Heart right ventricle (tissue), 16 donors: ENCODE data around the gene CDH11. TPM values are rescaled to one million over a fixed set of nuclear protein-coding genes. Genes with fewer than 3 reads are reported as not detected.

Experiments used
- ATAC-seq, 8 donors: fragments of 200-7000 bp; cut with Tn5 transposase; one replicate each; pipeline ENCODE4 v1.9.1; 2020; ENCODE audit warnings: mild to moderate bottlenecking in 8 of 8, moderate library complexity in 8 of 8, moderate number of reproducible peaks in 1 of 8
- DNase-seq, 2 donors: peaks; one replicate each; pipeline ENCODE4 v3.0.0-alpha.2; 2020
- H3K27ac ChIP-seq, 10 donors: fragments of 200-600 bp; sonication (generic) in 2 of 10; one replicate each; pipeline versions ENCODE4 v1.5.0 to v1.8.0; 2020 to 2022; ENCODE audit warnings: mild to moderate bottlenecking in 3 of 10
- H3K27me3 ChIP-seq, 7 donors: fragments of 200-600 bp; one replicate each; pipeline ENCODE4 v1.8.0; 2021 to 2022; ENCODE audit warnings: mild to moderate bottlenecking in 2 of 7
- H3K36me3 ChIP-seq, 9 donors: fragments of 200-600 bp; sonication (generic) in 1 of 9; one replicate each; pipeline versions ENCODE4 v1.5.0 to v1.8.0; 2020 to 2022; ENCODE audit warnings: mild to moderate bottlenecking in 2 of 9
- H3K4me1 ChIP-seq, 9 donors: fragments of 200-600 bp; sonication (generic) in 1 of 9; one replicate each; pipeline versions ENCODE4 v1.5.0 to v1.8.0; 2020 to 2022; ENCODE audit warnings: mild to moderate bottlenecking in 4 of 9
- H3K4me3 ChIP-seq, 10 donors: fragments of 200-600 bp; sonication (generic) in 2 of 10; one replicate each; pipeline versions ENCODE4 v1.5.0 to v1.8.0; 2020 to 2022; ENCODE audit warnings: mild to moderate bottlenecking in 7 of 10, moderate library complexity in 2 of 10
- H3K9me3 ChIP-seq, 11 donors: fragments of 200-600 bp in 10 of 11; sonication (generic) in 2 of 11; one replicate each; pipeline versions ENCODE4 v1.5.0 to v1.8.0; 2013 to 2022; ENCODE audit warnings: mild to moderate bottlenecking in 2 of 11, control low read depth in 1 of 11, moderate library complexity in 1 of 11
- CTCF ChIP-seq, 9 donors: fragments of 200-600 bp; sonication (generic) in 2 of 9; IDR thresholded peaks; one replicate each; pipeline versions ENCODE4 v1.5.0 to v1.8.0; 2021 to 2022; ENCODE audit warnings: antibody characterized with exemption in 9 of 9, mild to moderate bottlenecking in 5 of 9, moderate library complexity in 1 of 9
- WGBS, 2 donors: extraction: QIAGEN DNeasy Blood & Tissue Kit; methylation state at CpG; one replicate each; pipeline ENCODE4 v1.1.7; 2013; ENCODE audit warnings: inconsistent platforms in 1 of 2; 5-methylcytosine and 5-hydroxymethylcytosine counted together
- intact Hi-C, 10 donors: fragments of 100-400 bp; cut with DNase I; formaldehyde crosslinking; loops; one replicate each; pipeline versions ENCODE4 v1.11.1 to v1.14.2; 2022
- polyA plus RNA-seq, 2 donors: library from polyadenylated mRNA; stranded (reverse); fragments of 200-250 nt; gene quantifications; one replicate each; pipeline ENCODE4 v1.2.3, GENCODE V29; 2013
- total RNA-seq, 10 donors: library from RNA; stranded (reverse); fragmentation: NEBNext Ultra II Directional in 3 of 10; extraction: Animal tissue kit (Norgen Biotek cat#: 25700) in 3 of 10; gene quantifications; one replicate each; pipeline versions ENCODE4 v1.2.1 to v1.2.4, GENCODE V29; 2021 to 2023
- donor health status: Arrhythmogenic right ventricular cardiomyopathy.
- donor health status: ischemic (EF 13 %, LVEDD 7.1; RV severe dilation, severe dysfunction).
- donor health status: healthy with polysubstance abuse.
- donor health status: DM: no; HTN: yes; CAD: no.
- donor health status: DM: no; HTN: no; CAD: no.
- donor health status: ischemic (EF 25% LVEDD 6.9; RV normal size, moderate dysfunction).
- donor health status: ischemic (EF 25% LVEDD 5.7; RV mildly dilated, moderate dysfunction).
- donor health status: healthy.
- donor health status: DM: yes; HTN: yes; CAD: no.
- donor health status: Ischemic cardiomyopathy.
- donor health status: ischemic (EF 35%, LVEDD 5.7; RV mildly dilated, moderate dysfunction).
- donor health status: nonischemic (EF 11% LVEDD 7.7; RV severe dilation, severe dysfunction).
- donor health status: DM: yes; HTN: yes; CAD: no.
- donor health status: PGD.
- donor health status: ischemic (EF 29% LVEDD 5.4; RV normal size, mild dysfunction).
- donor health status: nonischemic (EF 23%, LVEDD 6.1; RV moderate dilation, normal function).

CDH11 gene
- total and polyA plus RNA-seq, 12 donors, result 1.7 to 29.6 (median 6.5) TPM

GRCh38 chr16:64997751-64998150, 124.1 kb downstream of the CDH11 start:
- TF ChIP-seq CTCF (IDR thresholded peaks at IDR 0.05), result no peak
- H3K9me3 ChIP-seq, result no peaks in the 10 kb centered on the region
- ATAC-seq, result no peak
- WGBS, 2 donors, result 89 to 96% methylated on average over 2 of the region's 2 CpGs
- no peaks in the 10 kb centered on the region for H3K4me1 ChIP-seq
- intact Hi-C loops, result no loop called here
- no peak overlapping the region for H3K27ac ChIP-seq
- no peaks in the 10 kb centered on the region for H3K27me3 ChIP-seq
- no peak for DNase-seq
- H3K36me3 ChIP-seq, result peaks cover 0 to 29% (median 0%) of the 10 kb centered on the region in 9 donors
- no peak overlapping the region for H3K4me3 ChIP-seq

- Histone ChIP-seq H3K4me3 (no peak overlapping the region), H3K27ac (no peak overlapping the region), H3K9me3 (no peaks in the 10 kb centered on the region), H3K27me3 (no peaks in the 10 kb centered on the region), H3K4me1 (no peaks in the 10 kb centered on the region), H3K36me3 (peaks cover 0 to 34% (median 0%) of the 10 kb centered on the region in 9 donors)
- TF ChIP-seq CTCF (IDR thresholded peaks at IDR 0.05), result no peak
- ATAC-seq, result no peak
- 98 to 99% methylated on average over 9 of the region's 9 CpGs for WGBS, 2 donors
- intact Hi-C loops, result no loop called here
- no peak for DNase-seq
Observed at GRCh38 chr16:64997121-64997520, 124.7 kb downstream of the CDH11 start.

GRCh38 chr16:64996641-64997040, 125.2 kb downstream of the CDH11 start:
- TF ChIP-seq CTCF (IDR thresholded peaks at IDR 0.05), result no peak
- no peaks in the 10 kb centered on the region for H3K4me1 ChIP-seq

GRCh38 chr16:64993464-64993863, 128.4 kb downstream of the CDH11 start:
- Histone ChIP-seq H3K9me3 (no peaks in the 10 kb centered on the region), H3K4me1 (no peaks in the 10 kb centered on the region), H3K27ac (no peak overlapping the region), H3K27me3 (no peaks in the 10 kb centered on the region), H3K4me3 (no peak overlapping the region), H3K36me3 (peaks cover 0 to 51% (median 0%) of the 10 kb centered on the region in 9 donors)
- intact Hi-C loops, result no loop called here
- WGBS, 2 donors, result 71 to 81% methylated on average over 2 of the region's 2 CpGs
- ATAC-seq (no peak), DNase-seq (no peak)
- no peak for TF ChIP-seq CTCF (IDR thresholded peaks at IDR 0.05)

More at GRCh38 chr16:64996641-64997040, 125.2 kb downstream of the CDH11 start:
- no peaks in the 10 kb centered on the region for H3K27me3 ChIP-seq
- no peak for DNase-seq
- H3K27ac ChIP-seq, result no peak overlapping the region
- H3K4me3 ChIP-seq, result no peak overlapping the region
- 92 to 95% methylated on average over 5 of the region's 5 CpGs for WGBS, 2 donors
- peaks cover 0 to 37% (median 0%) of the 10 kb centered on the region in 9 donors for H3K36me3 ChIP-seq
- no peak for ATAC-seq
- intact Hi-C loops, result no loop called here
- no peaks in the 10 kb centered on the region for H3K9me3 ChIP-seq
